GM20000 (cell line): ENCODE measurements around the gene WWC1.

Source experiments
- DNase-seq: peaks from one replicate; pipeline ENCODE4 v3.0.0; 2012; ENCODE audit warnings: low spot score
- CTCF ChIP-seq: IDR thresholded peaks from 2 replicates; pipeline ENCODE4 v1.5.1; 2012; ENCODE audit warnings: mild to moderate bottlenecking, control low read depth; ENCODE audit errors: extremely low read depth, missing control alignments

Gene WWC1

GRCh38 chr5:168360521-168361285, 69.3 kb downstream of the WWC1 start:
- no peak for TF ChIP-seq CTCF
- DNase-seq: no peak

GRCh38 chr5:168362097-168362885, 70.8 kb downstream of the WWC1 start:
- DNase-seq: no peak
- no peak for TF ChIP-seq CTCF

- DNase-seq: no peak
- no peak for TF ChIP-seq CTCF
These were observed 72.8 kb downstream of the WWC1 start for GRCh38 chr5:168364151-168364661.

GRCh38 chr5:168364750-168365550, 73.5 kb downstream of the WWC1 start:
- no peak for TF ChIP-seq CTCF

GRCh38 chr5:168365581-168366081, 74.2 kb downstream of the WWC1 start:
- no peak for DNase-seq
- TF ChIP-seq CTCF: no peak

More at GRCh38 chr5:168364750-168365550, 73.5 kb downstream of the WWC1 start:
- DNase-seq: no peak

- TF ChIP-seq CTCF: no peak
- no peak for DNase-seq
These were observed 74.7 kb downstream of the WWC1 start for GRCh38 chr5:168366116-168366515.
